A673 (cell line): ENCODE results near the gene RXRA. TPM values are rescaled to one million over a fixed set of nuclear protein-coding genes. Genes with fewer than 3 reads are reported as not detected.

Experiments used
- BruUV-seq: library from RNA; stranded (reverse); fragments of 400-500 nt; replicated peaks from 2 replicates; lab custom pipeline; 2021; lab: Mats Ljungman, UMichigan
- CTCF ChIA-PET: fragments of 300-600 bp; sonication (Branson Sonifier 250); formaldehyde crosslinking; loops from one replicate; lab custom pipeline; 2022; ENCODE audit warnings: antibody characterized with exemption; lab: Charles Lee
- POLR2A ChIA-PET: fragments of 300-600 bp; sonication (Branson Sonifier 250); formaldehyde crosslinking; loops from one replicate; lab custom pipeline; 2022; ENCODE audit warnings: antibody characterized with exemption; ENCODE audit not compliant: low non-redundant PET; lab: Charles Lee
- DNase-seq: peaks from one replicate; pipeline ENCODE4 v3.0.0-alpha.2; 2015; ENCODE audit warnings: low spot score
- H3K27ac ChIP-seq: fragments of 200-600 bp; sonication (generic); 2 replicates; pipeline ENCODE4 v1.5.1; 2016; ENCODE audit warnings: mixed run types, low read depth, mild to moderate bottlenecking, mixed read lengths, antibody characterized with exemption, low read length; ENCODE audit not compliant: poor library complexity, severe bottlenecking
- H3K27me3 ChIP-seq: fragments of 200-600 bp; sonication (generic); replicated peaks from 2 replicates; pipeline ENCODE4 v1.6.1; 2017; ENCODE audit warnings: mixed run types, low read depth, mild to moderate bottlenecking, mixed read lengths, antibody characterized with exemption, low read length; ENCODE audit not compliant: insufficient read depth, poor library complexity
- H3K36me3 ChIP-seq: fragments of 200-600 bp; sonication (generic); 2 replicates; pipeline ENCODE4 v1.6.1; 2016; ENCODE audit warnings: mixed run types, mild to moderate bottlenecking, mixed read lengths, antibody characterized with exemption, low read length; ENCODE audit not compliant: insufficient read depth, poor library complexity, severe bottlenecking
- H3K4me1 ChIP-seq: fragments of 200-600 bp; sonication (generic); 2 replicates; pipeline ENCODE4 v1.6.1; 2017; ENCODE audit warnings: mixed run types, mild to moderate bottlenecking, mixed read lengths, antibody characterized with exemption, low read length; ENCODE audit not compliant: insufficient read depth, poor library complexity, severe bottlenecking
- H3K4me3 ChIP-seq: fragments of 200-600 bp; sonication (generic); 2 replicates; pipeline ENCODE4 v1.5.1; 2016; ENCODE audit warnings: low read depth, mixed run types, mild to moderate bottlenecking, mixed read lengths, low read length; ENCODE audit not compliant: poor library complexity, severe bottlenecking
- H3K9me3 ChIP-seq: fragments of 200-600 bp; sonication (generic); 2 replicates; pipeline ENCODE4 v1.6.1; 2016; ENCODE audit warnings: mixed run types, low read depth, mild to moderate bottlenecking, mixed read lengths, antibody characterized with exemption, low read length; ENCODE audit not compliant: poor library complexity, severe bottlenecking
- EZH2 ChIP-seq: fragments of 200-600 bp; sonication (generic); IDR thresholded peaks from 2 replicates; pipeline ENCODE4 v1.6.1; 2017; ENCODE audit warnings: borderline replicate concordance, low read depth, mild to moderate bottlenecking, mixed read lengths, antibody characterized with exemption, low read length; ENCODE audit not compliant: poor library complexity, severe bottlenecking
- intact Hi-C: fragments of 100-400 bp; cut with micrococcal nuclease; formaldehyde crosslinking; loops from one replicate; pipeline ENCODE4 v1.10.0; 2022; ENCODE audit not compliant: unreplicated experiment
- total RNA-seq: library from RNA; stranded (reverse); gene quantifications from 2 replicates; pipeline ENCODE4 v1.2.3, GENCODE V29; 2021
- TF ChIP-seq, protein P1 (sequence below): fragments of 300-800, 200-600 bp; sonication (generic); conservative IDR thresholded peaks from 2 replicates; pipeline ENCODE4 v1.5.1; 2017; ENCODE audit warnings: low read depth, mild to moderate bottlenecking, antibody characterized with exemption, low read length, moderate library complexity, mixed read lengths

The RXRA gene
- total RNA-seq, 1 experiment from 2014 or later: 54.1 TPM

GRCh38 chr9:134296301-134297082, 29.8 kb upstream of the RXRA start:
- Histone ChIP-seq H3K27me3 (no peaks in the 10 kb centered on the region), H3K9me3 (no peaks in the 10 kb centered on the region), H3K27ac (no peak overlapping the region), H3K4me3 (no peak overlapping the region), H3K4me1 (peaks cover 13% of the 10 kb centered on the region), H3K36me3 (no peaks in the 10 kb centered on the region)
- TF ChIP-seq EZH2: no peak
- TF ChIP-seq, protein P1, sequence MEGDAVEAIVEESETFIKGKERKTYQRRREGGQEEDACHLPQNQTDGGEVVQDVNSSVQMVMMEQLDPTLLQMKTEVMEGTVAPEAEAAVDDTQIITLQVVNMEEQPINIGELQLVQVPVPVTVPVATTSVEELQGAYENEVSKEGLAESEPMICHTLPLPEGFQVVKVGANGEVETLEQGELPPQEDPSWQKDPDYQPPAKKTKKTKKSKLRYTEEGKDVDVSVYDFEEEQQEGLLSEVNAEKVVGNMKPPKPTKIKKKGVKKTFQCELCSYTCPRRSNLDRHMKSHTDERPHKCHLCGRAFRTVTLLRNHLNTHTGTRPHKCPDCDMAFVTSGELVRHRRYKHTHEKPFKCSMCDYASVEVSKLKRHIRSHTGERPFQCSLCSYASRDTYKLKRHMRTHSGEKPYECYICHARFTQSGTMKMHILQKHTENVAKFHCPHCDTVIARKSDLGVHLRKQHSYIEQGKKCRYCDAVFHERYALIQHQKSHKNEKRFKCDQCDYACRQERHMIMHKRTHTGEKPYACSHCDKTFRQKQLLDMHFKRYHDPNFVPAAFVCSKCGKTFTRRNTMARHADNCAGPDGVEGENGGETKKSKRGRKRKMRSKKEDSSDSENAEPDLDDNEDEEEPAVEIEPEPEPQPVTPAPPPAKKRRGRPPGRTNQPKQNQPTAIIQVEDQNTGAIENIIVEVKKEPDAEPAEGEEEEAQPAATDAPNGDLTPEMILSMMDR: no peak
- intact Hi-C loops: no loop called here
- POLR2A ChIA-PET: no interaction called here
- CTCF ChIA-PET: no interaction called here
- BruUV-seq: no TSS peak
- DNase-seq: no peak

GRCh38 chr9:134297083-134297410, 29.2 kb upstream of the RXRA start:
- Histone ChIP-seq H3K27ac (no peak overlapping the region), H3K9me3 (no peaks in the 10 kb centered on the region), H3K4me1 (peaks cover 13% of the 10 kb centered on the region), H3K27me3 (no peaks in the 10 kb centered on the region), H3K36me3 (no peaks in the 10 kb centered on the region), H3K4me3 (no peak overlapping the region)
- POLR2A ChIA-PET: no interaction called here
- no TSS peak for BruUV-seq
- CTCF ChIA-PET: no interaction called here
- intact Hi-C loops: no loop called here
- no peak for DNase-seq
- TF ChIP-seq, protein P1: no peak
- no peak for TF ChIP-seq EZH2

DNA sequence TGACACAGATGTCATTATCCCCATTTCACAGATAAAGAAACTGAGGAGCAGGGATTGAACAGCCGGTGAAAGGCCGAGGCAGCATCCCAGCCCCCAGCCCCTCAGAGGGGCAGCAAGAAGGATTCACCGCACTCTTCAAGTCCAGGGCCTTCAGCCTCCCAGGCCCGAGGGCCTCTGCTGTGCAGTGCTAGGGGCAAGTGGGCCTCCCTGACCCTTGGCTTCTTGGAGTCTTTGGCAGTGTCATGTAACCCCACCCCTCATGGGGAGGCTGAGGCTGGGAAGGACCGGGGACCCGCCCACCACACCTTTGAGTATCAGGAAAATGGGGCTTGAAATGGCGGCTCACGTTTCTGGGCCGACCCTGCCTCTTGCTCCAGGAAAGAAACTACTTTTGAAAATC, 28.7 kb upstream of the RXRA start:
- TF ChIP-seq EZH2: no peak
- TF ChIP-seq, protein P1: no peak
- H3K9me3 ChIP-seq: no peaks in the 10 kb centered on the region

More for the DNA sequence above, 28.7 kb upstream of the RXRA start:
- no peak overlapping the region for H3K27ac ChIP-seq
- no peak for DNase-seq
- BruUV-seq: no TSS peak
- no peaks in the 10 kb centered on the region for H3K36me3 ChIP-seq
- no peaks in the 10 kb centered on the region for H3K27me3 ChIP-seq
- ChIA-PET POLR2A (no interaction called here), CTCF (no interaction called here)
- H3K4me1 ChIP-seq: peaks cover 13% of the 10 kb centered on the region
- H3K4me3 ChIP-seq: no peak overlapping the region
- intact Hi-C loops: no loop called here
